Fibroblast of gingiva (primary cell): ENCODE measurements around the gene HOXD13.

Source experiments
- DNase-seq: peaks from one replicate; pipeline ENCODE4 v3.0.0-alpha.2; 2011; ENCODE audit warnings: low read depth

The HOXD13 gene

DNA sequence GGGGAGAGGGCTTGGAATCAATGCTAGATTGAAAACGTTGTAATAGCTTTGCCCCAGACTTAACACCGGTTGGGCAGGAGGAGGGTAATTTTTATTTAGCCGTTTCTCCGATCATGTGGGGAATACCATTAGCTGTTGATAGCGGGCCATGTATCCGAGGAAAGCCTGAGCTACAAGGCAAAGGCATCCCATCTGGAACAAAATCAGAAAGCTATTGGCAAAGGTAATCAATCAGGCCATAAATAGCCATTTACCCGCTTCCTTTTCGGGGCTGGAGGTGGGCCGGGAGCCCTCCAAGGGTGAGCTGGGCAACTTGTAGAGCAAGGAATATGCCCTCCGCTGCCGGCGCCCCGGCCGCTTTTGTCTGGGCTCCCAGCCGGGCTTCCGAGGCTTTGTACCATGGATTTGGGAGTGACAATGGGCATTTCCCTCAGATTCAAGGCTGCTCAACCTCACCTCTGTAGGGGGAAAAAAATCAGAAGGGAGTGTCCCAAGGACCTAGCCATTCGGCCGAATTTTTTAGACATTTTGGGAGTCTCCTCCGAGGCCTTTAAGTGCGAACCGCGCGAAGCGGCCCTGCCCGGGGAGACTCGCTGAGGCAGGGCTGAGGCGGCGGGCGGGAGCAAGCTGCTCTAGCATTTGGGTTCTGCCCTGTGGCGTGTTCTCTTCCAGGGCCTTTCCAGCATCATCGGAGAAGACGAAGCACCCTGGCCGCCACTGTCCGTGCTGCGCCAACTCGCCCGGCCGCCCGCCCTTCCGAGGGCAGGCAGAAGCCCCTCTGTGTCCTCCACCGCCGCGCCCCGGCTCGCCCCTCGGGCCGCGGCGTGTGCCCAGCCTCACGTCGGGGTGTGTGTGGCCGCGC is 28.9 kb downstream of the HOXD13 start:
- no peak for DNase-seq

DNA sequence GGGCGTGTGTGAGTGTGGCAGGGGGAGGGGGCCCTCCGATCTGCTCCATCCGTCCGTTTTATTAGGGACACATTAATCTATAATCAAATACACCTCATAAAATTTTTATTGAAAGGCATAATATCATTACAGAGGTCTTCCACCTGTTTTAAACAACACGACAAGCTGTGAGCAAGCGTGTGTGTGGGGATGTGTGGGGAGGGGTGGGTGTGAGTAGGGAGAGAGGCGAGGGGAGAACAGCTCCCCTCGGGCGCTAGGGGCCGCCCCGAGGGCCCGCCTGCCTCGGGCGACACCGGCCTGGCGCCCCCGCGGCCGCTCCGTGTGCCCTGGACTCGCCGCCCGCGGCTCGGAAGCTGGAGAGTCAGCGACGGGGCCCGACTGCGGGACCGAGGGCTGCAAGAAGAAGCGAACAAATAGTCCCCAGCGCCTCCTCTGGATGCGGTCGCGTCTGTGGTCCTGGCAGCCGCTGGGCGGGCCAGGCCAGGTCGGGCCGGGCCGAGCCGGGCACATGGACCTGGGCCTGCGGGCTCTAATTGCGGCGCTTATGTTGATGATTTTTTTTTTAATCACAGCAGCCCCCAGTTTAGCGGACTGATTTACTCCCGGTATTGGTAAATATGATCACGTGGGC is 29.6 kb downstream of the HOXD13 start:
- no peak for DNase-seq

DNA sequence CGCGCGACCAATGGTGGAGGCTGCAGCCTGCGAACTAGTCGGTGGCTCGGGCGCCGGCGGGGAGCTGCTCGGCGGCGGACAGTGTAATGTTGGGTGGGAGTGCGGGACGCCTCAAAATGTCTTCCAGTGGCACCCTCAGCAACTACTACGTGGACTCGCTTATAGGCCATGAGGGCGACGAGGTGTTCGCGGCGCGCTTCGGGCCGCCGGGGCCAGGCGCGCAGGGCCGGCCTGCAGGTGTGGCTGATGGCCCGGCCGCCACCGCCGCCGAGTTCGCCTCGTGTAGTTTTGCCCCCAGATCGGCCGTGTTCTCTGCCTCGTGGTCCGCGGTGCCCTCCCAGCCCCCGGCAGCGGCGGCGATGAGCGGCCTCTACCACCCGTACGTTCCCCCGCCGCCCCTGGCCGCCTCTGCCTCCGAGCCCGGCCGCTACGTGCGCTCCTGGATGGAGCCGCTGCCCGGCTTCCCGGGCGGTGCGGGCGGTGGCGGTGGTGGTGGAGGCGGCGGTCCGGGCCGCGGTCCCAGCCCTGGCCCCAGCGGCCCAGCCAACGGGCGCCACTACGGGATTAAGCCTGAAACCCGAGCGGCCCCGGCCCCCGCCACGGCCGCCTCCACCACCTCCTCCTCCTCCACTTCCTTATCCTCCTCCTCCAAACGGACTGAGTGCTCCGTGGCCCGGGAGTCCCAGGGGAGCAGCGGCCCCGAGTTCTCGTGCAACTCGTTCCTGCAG is 30.3 kb downstream of the HOXD13 start, which contains the start of gene HOXD9:
HOXD9 (plus strand) TSS at position 37 of the 728 bp plus-strand sequence; CDS start at position 87, 50 bp downstream.
- DNase-seq: no peak

DNA sequence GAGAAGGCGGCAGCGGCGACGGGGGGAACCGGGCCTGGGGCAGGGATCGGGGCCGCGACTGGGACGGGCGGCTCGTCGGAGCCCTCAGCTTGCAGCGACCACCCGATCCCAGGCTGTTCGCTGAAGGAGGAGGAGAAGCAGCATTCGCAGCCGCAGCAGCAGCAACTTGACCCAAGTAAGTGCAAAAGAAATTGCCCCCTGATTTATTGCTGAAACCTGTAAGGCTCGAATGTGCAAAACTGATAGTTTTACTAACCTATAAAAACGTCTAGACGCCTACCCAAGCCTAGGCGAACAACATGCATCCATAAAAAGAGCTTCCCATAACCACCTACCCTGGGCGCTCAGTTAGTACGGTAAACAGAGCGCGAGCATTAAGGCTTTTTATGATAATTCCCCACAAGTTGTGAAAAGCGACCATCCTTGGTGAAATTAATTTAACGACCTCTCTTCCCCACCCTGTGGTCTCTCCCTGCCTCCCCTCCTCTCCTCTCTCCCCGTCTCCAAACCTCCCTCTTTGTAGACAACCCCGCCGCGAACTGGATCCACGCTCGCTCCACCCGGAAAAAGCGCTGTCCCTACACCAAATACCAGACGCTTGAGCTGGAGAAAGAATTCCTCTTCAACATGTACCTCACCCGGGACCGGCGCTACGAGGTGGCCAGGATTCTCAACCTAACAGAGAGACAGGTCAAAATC is 31.0 kb downstream of the HOXD13 start:
- no peak for DNase-seq

DNA sequence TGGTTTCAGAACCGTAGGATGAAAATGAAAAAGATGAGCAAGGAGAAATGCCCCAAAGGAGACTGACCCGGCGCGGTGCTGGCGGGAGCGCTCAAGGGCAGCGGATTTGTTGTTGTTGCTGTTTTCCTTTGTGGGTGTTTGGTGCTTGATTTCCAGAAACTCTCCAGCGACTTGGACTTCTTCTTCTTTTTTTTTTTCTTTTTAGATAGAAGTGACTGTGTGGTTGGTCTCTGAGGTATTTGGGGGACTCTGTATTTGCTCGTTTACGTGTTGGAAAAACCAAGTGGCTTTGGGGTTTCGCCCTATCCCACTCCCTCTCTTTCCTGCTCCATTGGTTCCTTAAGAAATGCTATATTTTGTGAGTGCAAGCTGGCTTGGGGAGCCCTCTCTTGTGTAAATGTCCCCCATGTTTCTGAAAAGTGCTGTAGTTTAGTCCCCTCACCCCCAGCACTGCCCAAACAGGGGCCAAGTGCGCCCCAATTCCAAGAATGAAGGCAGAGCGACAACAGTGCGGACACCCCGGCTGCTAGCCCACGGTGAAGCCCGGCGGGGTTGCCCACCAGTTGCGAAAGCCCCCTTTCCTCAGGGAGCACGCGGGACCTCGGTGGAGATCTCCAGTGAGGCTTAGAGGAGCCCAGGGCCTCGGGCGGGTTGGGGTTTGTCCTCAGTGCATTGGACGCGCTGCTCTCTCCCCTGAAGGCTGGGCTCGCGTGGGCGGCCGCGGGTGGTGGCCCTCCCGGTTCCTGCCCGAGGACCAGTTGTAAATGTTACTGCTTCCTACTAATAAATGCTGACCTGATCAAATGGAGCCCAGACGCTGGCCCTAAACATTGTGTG is 31.8 kb downstream of the HOXD13 start:
- DNase-seq: no peak

DNA sequence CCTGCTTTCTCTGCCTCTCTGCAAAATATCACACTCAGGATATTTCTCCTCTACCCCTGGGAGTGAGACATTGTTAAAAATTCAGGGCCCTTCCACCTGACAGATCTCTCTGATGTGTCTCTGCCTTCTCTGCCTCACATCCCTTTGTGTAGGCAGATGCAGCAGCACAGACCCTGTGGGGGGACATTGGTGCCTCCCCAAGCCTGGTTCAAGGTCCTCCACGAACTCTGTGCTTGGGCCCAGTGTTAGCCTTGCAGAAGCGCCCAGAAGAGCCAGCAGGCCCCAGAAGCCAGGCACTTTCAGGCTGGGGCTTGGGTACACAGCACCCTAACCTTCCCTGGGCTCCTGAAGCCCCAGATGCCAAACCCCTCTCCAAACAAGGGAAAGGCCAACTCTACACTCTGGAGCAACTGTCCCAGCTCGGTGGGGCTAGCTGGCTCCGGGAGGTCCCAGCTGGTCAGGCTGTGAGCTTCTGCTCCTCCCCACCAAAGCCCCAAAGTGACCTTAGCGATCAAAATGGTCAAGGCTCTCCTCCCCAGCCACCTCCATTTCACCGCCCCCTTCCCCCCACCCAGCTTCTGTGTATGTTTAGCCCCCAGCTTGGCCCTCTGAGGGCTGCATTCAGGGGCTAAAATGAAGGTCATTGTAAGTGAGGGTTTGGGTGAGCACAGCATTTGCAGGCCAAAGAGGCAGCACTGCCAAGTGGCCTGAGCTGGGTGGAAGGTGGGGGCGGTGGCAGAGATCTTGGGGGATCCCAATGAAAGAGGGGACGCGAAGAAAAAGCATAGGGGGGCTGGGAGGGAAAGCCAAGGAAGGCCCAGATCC is 32.6 kb downstream of the HOXD13 start:
- no peak for DNase-seq

DNA sequence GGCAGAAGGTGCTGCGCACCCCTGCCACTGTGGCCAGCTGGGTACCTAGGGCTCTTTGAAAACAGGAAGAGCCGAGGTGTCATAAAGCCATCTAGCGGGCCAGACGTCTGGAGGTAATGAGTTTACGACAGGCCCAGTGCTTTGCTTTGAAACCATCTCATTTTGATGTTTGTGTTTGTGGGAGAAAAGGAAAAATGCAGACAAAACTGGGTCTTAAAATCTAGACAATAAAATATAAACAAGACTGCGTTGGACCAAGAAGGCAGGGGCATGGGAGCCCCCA is 33.2 kb downstream of the HOXD13 start:
- DNase-seq: no peak

DNA sequence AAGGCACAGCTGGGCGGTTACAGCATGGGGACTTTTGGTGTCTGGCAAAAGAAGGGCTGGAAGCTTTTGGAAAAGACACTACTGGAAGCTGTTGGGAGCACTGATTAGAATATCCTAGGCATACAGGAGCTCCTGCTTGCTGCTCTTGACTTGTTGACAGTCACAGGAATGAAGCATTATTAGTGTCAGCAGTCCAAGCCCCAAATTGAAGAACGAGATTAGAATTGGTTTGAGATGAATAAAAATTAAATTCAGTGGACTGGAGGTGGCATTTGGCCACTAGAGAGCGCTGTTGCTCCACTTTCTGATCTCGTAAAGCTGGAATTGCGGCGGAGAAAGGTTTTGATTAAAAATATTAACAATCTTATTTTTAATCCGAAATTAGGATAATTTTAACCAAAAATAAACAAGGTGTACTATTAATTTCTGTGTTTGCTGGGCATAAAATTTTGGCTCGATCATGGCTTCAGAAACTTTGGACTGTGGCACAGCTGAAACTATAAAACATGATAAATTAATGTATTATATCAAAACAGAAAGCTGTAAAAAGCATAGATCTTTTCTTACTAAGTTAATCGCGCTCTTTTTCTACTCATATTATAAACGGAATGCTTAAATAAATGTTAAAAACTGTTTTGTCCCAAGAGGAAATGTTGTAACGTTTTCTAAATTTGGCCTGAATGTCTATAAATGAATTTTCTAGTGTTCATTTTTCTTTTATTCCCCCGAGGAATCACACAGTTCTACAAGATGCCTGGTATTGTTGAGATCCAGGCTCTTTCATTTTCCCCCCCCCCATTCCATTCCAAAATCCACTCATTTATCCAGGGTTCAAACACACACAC is 34.6 kb downstream of the HOXD13 start:
- DNase-seq: peak; percentile 34

DNA sequence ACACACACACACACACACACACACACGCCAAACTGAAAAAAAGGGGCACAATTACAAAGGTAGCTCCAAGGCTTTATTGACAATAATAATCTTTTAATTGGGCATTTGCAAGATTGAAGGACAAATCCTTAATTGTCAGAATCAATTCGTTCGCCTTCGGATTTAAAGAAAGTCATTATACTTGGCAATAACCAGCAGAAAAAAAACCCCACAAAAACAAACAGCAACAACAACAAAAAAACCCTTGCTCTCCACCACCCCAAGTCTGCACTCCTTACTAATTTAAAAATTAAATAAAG is 35.2 kb downstream of the HOXD13 start:
- no peak for DNase-seq

DNA sequence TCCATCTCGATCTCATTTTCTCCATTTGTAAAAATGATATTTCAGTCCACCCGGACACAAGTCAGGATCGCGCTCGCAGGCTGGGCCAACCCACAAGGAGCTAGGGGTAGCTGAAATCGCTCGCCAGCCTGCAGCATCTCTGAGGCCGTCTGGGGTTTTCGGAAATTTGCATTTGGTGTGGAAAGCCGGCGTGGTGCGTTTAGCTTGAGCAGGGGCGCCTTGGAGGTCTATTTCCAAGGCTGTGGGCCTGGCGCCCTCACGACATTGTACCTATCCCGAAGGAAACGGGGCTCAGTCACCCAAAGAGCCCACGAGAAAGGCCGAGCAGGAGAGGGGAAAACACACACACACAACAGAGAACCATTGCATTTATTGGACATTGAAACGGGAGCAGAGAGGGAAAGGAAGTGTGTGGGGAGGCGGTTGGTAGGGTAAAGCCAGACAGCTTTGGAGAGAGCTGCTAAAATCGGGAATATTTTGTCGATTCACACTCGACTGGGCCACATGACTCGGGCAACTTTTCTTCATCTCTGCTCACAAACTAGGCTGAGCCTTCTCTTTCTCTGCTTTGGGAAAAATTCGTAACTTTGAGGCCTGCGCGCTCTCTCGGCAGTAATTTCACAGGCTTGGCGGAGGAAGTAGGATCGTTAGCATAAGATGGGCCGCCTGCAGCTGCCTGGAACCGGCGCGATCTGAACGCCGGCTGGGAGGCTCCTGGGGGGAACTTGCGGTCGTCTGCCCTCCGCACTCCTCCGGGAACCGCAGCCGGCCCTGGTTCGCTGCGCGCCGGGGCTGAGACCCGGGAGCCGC is 35.9 kb downstream of the HOXD13 start:
- DNase-seq: no peak

DNA sequence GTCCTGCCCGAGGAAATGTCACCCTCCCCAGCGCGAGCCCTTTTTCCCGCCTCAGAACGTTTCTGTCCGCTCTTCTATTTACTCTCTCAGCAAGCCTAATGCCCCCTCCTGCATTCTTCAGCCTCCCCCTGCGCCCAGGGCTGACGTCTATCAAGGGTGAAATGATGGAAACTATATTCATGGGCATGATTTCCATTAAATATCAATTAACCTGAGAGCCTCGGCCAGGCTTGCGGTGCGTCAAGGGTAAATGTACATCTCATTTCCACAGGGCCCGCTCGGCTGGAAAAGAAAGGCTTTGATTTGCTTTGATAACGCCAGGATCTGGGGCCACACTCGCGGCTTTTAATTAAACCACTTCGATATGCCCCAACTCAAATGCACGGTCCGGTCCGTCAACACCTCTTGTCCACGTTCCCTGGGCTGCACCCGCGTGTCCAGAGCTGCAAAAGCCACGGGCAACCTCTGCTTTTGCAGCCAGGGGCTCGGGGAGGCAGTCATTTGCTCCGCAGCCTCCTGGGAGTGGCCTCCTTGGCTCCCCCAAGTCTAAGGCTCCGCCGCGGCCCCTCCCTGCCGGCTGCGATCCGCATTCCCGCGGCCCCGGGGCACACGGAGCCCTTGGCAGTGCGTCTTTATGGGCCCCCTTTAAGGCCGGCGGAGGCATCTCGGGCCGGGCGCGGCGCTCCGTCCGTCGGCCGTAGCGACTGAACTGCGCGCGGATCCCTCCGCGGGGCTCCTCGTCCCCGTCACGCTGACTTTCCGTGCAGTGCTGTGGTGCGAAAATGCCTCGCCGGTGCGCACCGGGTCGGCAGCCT is 36.7 kb downstream of the HOXD13 start, which contains the start of gene HOXD8:
HOXD8 (plus strand) TSS at position 724 of the 815 bp plus-strand sequence. CDS start 662 bp downstream, outside the sequence.
- DNase-seq: peak; percentile 4

DNA sequence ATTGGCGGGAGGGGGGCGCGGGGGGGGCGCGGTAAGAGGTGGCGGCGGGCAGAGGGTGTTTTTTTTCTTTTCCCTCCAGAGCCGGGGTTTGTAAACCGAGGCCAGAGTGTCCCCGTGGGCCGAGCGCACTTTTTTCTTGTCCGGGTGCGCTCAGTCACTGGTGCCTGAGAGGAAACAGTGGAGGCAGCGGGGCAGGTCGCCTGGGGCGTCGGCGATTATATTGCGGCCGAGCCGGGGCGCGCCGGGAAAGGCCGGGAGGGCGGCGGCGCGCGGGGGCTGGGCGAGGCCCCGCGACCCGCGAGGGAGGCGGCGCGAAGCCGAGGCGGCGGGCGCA is 37.3 kb downstream of the HOXD13 start:
- no peak for DNase-seq

DNA sequence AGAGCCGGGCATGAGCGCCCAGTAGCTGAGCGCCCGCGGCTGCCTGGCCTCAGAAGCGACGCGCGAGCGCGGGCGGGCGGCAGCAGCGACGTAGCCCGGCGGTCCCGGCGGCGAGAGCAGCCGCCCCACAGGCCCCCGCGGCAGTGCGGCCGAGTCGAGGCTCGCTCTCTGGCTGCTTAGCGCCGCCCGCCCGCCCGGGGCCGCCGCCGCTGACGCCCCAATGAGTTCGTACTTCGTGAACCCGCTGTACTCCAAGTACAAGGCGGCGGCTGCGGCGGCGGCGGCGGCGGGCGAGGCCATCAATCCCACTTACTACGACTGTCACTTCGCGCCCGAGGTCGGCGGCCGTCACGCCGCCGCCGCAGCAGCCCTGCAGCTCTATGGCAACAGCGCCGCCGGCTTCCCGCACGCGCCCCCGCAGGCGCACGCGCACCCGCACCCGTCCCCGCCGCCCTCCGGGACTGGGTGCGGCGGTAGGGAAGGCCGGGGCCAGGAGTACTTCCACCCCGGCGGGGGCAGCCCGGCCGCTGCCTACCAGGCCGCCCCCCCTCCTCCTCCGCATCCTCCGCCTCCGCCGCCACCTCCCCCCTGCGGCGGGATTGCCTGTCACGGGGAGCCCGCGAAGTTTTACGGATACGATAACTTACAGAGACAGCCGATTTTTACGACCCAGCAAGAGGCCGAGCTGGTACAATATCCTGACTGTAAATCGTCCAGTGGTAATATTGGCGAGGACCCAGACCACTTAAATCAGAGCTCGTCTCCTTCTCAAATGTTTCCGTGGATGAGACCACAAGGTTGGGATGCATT is 37.8 kb downstream of the HOXD13 start:
- no peak for DNase-seq

DNA sequence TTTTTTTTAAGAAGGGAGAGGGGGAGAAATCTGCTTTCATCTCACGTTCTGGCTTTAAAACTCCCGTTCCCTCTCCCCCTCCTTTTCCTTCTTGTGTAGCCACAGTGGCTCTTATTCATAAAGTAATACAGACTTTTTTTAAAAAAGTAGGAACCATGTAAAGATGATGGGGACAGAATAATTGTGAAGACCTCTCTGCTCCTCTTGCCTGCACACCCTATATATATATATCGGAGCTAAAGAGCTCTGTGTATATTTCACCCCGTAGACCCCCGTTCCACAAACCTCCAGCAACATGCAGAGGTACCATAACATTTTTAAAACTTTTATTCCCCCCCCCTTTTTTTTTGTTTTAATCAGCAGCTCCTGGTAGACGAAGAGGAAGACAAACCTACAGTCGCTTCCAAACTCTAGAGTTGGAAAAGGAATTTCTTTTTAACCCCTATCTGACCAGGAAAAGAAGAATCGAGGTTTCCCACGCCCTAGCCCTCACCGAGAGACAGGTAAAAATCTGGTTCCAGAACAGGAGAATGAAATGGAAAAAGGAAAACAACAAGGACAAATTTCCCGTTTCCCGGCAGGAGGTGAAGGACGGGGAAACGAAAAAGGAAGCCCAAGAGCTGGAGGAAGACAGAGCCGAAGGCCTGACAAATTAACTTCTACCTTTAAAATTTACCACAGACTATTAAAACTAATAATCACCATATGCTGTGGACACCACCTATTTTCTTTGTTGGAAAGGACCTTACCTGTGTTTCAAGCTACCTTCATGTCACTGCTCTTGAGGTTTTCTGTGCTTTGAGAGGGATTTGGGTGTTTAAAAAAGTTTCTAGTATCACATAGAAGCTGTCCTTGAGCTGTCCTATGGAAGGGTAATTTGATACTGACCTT is 38.7 kb downstream of the HOXD13 start:
- DNase-seq: no peak

DNA sequence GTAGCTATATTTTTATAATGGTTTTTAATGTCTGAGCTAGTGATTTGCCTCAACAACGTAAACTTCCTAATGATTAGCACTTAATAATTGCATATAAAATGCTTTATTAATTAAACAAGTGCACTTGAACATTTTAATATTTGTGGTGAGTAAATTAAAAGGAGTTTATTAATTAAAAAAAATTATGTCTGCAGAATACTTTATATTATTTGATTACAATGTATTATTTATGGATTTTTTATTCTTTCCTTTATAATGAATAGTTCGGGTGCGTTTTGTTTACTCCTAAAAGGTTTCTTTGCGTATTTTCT is 39.3 kb downstream of the HOXD13 start:
- no peak for DNase-seq
